Measurements from ENCODE around the gene FOXM1. TPM values are rescaled to one million over a fixed set of nuclear protein-coding genes. Genes with fewer than 3 reads are reported as not detected.

FOXM1 gene
- total RNA-seq, 1 experiment from 2014 or later, result 118 TPM

DNA sequence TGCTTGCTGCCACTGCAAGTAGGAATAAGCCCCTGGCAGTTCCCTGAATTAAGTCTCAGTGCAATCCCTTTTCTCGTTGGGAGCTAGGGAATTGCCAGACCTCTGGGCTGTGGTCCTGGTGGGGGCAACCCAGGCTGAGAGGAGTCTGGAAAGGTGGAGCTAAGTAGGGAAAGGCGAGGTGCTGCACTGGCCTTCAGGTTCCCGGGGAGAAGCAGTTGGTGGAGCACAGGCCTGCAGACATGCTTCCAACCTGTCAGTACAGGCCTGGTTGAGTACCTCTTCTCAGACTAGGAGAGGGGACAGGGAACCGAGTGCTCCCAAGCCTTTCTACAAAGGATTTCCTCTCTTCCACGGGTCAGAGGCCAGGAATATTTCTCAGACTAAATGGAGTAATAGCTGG is 43.6 kb downstream of the FOXM1 start (continued):
- TF ChIP-seq, protein P1, sequence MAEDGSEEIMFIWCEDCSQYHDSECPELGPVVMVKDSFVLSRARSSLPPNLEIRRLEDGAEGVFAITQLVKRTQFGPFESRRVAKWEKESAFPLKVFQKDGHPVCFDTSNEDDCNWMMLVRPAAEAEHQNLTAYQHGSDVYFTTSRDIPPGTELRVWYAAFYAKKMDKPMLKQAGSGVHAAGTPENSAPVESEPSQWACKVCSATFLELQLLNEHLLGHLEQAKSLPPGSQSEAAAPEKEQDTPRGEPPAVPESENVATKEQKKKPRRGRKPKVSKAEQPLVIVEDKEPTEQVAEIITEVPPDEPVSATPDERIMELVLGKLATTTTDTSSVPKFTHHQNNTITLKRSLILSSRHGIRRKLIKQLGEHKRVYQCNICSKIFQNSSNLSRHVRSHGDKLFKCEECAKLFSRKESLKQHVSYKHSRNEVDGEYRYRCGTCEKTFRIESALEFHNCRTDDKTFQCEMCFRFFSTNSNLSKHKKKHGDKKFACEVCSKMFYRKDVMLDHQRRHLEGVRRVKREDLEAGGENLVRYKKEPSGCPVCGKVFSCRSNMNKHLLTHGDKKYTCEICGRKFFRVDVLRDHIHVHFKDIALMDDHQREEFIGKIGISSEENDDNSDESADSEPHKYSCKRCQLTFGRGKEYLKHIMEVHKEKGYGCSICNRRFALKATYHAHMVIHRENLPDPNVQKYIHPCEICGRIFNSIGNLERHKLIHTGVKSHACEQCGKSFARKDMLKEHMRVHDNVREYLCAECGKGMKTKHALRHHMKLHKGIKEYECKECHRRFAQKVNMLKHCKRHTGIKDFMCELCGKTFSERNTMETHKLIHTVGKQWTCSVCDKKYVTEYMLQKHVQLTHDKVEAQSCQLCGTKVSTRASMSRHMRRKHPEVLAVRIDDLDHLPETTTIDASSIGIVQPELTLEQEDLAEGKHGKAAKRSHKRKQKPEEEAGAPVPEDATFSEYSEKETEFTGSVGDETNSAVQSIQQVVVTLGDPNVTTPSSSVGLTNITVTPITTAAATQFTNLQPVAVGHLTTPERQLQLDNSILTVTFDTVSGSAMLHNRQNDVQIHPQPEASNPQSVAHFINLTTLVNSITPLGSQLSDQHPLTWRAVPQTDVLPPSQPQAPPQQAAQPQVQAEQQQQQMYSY (CRISPR knock-in tag; IDR thresholded peaks at IDR 0.05), result no peak
- TF ChIP-seq, protein P2, sequence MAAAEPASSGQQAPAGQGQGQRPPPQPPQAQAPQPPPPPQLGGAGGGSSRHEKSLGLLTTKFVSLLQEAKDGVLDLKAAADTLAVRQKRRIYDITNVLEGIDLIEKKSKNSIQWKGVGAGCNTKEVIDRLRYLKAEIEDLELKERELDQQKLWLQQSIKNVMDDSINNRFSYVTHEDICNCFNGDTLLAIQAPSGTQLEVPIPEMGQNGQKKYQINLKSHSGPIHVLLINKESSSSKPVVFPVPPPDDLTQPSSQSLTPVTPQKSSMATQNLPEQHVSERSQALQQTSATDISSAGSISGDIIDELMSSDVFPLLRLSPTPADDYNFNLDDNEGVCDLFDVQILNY (CRISPR knock-in tag; IDR thresholded peaks at IDR 0.05), result no peak
- TF ChIP-seq TEAD4 (CRISPR knock-in tag; IDR thresholded peaks at IDR 0.05), result no peak

DNA sequence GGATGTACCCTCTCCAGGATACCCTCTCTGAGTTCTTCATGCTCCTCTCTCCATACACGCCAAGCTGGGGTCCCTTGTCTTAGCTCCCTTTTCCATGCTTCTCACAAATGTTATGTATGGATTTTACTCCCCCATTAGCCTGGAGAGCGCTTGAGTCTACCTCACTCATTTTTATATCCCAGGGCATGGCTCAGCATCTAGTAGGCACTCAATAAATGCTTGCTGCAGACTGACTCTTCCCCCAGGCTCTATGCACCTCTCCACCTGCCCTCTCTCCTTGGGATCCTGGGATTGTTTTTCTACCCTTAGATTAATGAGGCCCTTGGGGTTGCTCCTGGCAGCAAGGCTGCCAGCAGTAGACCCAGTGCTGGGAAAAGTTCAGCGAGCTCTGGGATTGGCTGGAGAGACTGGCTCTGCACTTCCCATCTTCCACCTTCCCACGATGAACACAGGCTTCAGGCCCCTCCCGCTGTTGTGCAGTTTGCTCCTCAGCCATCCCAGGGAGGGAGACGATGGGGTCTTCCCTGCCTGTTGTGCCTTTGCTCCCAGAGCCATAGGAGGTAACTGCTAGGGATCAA is 44.3 kb downstream of the FOXM1 start:
- POLR2A ChIA-PET, result no interaction called here
- ATAC-seq, result no peak
- TF ChIP-seq, protein P3, sequence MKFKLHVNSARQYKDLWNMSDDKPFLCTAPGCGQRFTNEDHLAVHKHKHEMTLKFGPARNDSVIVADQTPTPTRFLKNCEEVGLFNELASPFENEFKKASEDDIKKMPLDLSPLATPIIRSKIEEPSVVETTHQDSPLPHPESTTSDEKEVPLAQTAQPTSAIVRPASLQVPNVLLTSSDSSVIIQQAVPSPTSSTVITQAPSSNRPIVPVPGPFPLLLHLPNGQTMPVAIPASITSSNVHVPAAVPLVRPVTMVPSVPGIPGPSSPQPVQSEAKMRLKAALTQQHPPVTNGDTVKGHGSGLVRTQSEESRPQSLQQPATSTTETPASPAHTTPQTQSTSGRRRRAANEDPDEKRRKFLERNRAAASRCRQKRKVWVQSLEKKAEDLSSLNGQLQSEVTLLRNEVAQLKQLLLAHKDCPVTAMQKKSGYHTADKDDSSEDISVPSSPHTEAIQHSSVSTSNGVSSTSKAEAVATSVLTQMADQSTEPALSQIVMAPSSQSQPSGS (CRISPR knock-in tag; IDR thresholded peaks at IDR 0.05; ENCODE audit: borderline replicate concordance, low read depth), result no peak
- TF ChIP-seq GTF2I (CRISPR knock-in tag; conservative IDR thresholded peaks at IDR 0.05) (no peak), ZNF219 (CRISPR knock-in tag; IDR thresholded peaks at IDR 0.05; ENCODE audit: borderline replicate concordance) (no peak), ATF3 (CRISPR knock-in tag; conservative IDR thresholded peaks at IDR 0.05) (no peak), IRF2 (CRISPR knock-in tag; IDR thresholded peaks at IDR 0.05; ENCODE audit: borderline replicate concordance, low read depth) (no peak), NR3C1 (CRISPR knock-in tag; conservative IDR thresholded peaks at IDR 0.05; ENCODE audit: low read depth) (no peak), ZNF317 (CRISPR knock-in tag; IDR thresholded peaks at IDR 0.05; ENCODE audit: borderline replicate concordance, low read depth) (no peak), ZNF263 (CRISPR knock-in tag; IDR thresholded peaks at IDR 0.05; ENCODE audit: low read depth) (no peak), EMX1 (CRISPR knock-in tag; IDR thresholded peaks at IDR 0.05) (no peak), NFATC4 (CRISPR knock-in tag; IDR thresholded peaks at IDR 0.05) (no peak), PRRX2 (CRISPR knock-in tag; IDR thresholded peaks at IDR 0.05) (no peak), TP53 (CRISPR knock-in tag; IDR thresholded peaks at IDR 0.05) (no peak), ZNF423 (CRISPR knock-in tag; IDR thresholded peaks at IDR 0.05) (no peak), TEAD4 (CRISPR knock-in tag; IDR thresholded peaks at IDR 0.05) (no peak)
- TF ChIP-seq, protein P4, sequence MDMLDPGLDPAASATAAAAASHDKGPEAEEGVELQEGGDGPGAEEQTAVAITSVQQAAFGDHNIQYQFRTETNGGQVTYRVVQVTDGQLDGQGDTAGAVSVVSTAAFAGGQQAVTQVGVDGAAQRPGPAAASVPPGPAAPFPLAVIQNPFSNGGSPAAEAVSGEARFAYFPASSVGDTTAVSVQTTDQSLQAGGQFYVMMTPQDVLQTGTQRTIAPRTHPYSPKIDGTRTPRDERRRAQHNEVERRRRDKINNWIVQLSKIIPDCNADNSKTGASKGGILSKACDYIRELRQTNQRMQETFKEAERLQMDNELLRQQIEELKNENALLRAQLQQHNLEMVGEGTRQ (CRISPR knock-in tag; IDR thresholded peaks at IDR 0.05), result no peak
- TF ChIP-seq, protein P5, sequence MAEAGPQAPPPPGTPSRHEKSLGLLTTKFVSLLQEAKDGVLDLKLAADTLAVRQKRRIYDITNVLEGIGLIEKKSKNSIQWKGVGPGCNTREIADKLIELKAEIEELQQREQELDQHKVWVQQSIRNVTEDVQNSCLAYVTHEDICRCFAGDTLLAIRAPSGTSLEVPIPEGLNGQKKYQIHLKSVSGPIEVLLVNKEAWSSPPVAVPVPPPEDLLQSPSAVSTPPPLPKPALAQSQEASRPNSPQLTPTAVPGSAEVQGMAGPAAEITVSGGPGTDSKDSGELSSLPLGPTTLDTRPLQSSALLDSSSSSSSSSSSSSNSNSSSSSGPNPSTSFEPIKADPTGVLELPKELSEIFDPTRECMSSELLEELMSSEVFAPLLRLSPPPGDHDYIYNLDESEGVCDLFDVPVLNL (CRISPR knock-in tag; IDR thresholded peaks at IDR 0.05; ENCODE audit: borderline replicate concordance, low read depth), result no peak
- Mint-ChIP-seq H3K27ac (no peak overlapping the region), H3K4me1 (peaks cover 16% of the 10 kb centered on the region), H3K36me3 (peaks cover 18% of the 10 kb centered on the region), H3K4me3 (no peak overlapping the region), H3K27me3 (ENCODE audit: low read depth) (no peaks in the 10 kb centered on the region; the same call in none of the 2 replicates), H3K9me3 (no peaks in the 10 kb centered on the region)
- no peak for DNase-seq (ENCODE audit: low spot score)
- CTCF ChIA-PET, result interaction anchor here (0.5 to 4.0 kb wide), 4 partner anchors 13 to 326 kb away, joined by 3 to 45 read pairs (median 4); no protein-coding TSS in a partner anchor
